Stimulated activated CD4-positive, alpha-beta T cell treated with anti-CD3 and anti-CD28 coated beads, Interleukin-1b, Interleukin-23, amount 100 ng/mL, for 48 hours (primary cell): ENCODE data around the gene NODAL.
A peak's percentile ranks its signal among the peaks of the same experiment; 100 is the strongest.

Source experiments
- DNase-seq: peaks from one replicate; pipeline ENCODE4 v3.0.0-alpha.2; 2020

NODAL gene

DNA sequence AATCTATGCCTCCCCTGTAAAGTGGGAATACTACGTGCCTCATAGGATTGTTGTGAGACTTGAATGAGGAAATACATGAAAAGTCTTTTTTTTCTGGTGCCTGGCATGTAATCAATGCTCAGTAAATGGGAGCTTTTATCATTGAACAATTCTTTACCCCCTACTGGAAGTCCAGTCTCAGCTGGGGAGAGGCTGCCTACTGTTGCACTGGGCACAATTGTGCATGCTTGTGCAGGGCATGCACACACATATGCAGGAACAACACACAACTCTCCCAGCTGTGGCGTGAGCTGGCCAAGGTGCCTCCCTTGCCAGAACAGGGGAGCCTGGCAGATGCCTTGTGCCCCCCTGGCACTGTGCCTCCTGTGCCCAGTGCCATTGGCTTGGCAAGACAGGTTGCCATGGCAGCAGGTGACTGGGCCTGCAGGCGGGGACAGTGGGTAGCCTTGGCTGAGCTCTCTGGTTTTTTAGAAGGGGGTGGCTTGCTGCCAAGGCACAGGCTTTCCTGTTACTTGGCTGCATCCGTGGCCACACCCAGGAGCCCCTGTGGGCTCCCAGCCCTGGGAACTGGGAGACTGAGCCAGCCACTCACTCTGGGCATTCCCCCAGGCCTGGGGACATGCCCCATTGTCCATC is 21.0 kb upstream of the NODAL start:
- DNase-seq, result no peak

DNA sequence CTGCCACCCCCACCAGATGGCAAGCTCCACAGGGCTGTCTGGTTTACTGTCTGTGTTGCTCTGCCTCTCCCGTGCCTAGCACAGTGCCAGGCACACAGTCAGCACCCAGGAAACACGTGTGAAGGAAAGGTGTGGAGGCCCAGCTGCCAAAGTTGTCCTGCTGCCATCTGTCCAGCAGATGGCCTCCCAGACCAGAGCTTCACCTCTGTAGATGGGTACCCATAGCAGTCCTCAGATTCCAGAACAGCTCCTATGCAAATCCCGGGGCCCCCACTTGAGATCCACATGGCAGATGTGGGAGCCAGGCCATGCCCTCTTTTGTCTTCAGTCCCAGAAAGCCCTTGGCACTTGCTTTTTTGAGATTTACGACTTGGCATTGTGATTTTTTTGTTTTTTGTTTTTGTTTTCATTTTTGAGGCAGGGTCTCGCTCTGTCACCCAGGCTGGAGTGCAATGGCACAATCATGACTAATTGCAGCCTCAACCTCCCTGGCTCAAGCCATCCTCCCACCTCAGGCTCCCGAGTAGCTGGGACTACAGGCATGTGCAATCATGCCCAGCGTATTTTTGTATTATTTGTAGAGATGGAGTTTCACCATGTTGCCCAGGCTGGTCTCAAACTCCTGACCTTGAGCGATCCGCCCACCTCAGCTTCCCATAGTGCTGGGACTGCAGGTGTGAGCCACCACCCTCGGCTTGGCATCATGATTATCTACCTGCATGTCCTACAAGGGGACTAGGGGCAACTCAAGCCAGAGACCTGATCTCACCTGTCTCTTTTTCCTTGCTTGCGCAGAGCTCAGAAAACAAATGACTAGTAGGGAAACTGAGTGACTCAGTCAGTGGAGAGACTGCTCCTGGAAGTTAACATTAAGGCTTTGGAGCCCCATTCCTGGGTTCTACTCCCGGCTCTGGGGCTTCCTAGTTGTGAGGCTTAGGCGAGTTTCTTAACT is 20.2 kb upstream of the NODAL start:
- peak; percentile 37 for DNase-seq

DNA sequence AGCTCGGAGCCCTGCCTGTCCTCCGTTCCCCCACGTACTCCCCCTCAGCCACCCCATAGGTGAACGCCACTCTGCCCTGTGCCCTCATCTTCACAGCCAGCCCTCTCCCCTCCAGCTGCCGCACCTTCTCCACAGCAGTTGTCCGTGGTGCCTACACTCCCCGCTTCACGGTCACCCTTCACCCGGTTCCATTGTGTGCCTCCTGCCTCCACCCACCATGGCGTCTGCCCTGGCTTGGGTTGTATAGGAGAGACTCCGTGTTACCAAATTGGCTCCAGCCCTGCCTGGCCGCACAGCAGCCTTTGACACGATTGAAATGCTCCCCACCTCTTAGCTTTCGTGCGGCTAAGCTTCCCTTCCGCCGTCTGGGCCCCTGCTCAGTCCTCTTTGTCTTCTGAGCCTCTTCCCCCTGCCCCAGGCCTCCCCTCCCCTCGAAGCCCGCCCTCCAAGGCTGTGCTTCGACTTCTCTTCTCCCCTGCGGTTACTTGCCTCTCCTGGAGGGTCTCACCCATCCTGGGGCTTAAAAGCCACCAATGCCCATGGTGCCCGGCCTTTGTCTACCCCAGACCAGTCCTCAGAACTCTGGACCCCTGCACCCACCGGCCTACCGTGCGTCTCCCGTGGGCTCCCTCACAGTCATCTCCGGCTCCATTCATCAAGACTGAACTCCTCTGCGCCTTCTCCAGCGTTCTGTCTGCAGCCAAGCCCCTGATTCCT is 18.5 kb upstream of the NODAL start:
- no peak for DNase-seq

DNA sequence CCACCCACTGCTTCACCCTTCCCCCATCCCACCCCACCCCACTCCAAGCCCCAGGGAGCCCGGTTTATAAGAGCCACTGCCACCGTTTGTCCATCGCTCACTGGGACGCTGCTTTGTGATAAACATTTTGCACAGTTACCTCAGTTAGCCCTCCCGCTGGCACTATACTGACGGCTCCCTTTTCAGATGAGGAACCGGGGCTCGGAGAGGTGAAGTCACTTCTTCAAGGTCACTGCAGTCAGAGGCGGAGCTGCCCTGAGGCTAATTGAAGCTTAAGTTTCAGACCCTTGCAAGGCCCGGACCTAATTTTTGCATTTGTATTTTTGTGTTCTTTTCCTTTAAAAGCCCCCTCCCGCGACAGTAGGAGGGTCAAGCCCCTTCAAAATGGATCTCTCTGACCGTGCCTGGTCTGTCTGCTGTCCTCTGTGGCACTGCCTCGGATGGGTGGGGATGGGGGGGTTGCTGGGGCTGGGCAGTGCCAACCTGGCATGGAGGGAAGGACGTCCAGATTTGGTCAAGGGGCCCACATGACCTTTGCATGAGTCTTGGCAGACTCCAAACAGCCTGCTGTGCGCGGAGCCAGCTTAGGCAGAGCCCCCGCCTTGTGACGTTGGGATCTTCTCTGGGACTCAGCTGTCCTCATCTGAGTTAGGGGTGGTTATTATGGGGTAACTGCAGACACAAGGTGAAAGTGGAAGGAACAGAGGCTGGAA is 17.7 kb upstream of the NODAL start:
- DNase-seq, result no peak

DNA sequence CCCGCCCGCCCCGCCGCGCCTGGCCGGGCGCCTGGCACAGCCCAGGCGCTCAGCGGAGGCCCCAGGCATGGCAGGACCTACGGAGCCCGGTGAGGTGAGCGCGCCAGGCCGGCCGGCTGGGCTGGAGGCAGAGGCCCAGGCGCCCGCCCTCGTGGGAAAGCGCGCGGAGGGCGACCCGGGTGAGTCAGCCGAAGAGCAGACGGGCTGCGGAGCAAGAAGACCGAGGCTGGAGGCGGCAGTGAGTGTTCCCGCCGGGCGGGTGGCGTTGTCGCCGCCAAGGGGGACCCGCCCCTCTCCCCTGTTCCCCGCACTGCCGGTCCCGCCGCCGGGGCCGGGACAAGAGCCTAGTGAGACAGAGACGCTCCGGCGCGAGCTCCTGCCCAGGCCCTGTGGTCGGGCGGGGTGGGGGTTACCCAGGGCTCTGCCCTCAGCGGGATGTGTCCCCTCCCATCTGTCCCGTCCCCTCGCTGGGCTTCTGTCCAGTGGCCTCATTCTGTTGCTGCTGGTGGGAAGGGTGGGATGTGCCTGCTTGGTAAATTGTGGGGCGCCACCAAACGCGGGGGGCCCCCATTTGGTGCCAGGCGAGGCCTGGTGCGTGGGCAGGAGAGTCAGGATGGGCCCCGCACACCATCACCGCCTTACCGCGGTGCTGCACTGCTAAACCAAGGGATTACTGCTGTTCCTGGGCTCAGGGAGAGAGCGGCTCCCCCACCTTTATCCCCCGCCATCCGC is 17.0 kb upstream of the NODAL start:
- peak; percentile 59 for DNase-seq

DNA sequence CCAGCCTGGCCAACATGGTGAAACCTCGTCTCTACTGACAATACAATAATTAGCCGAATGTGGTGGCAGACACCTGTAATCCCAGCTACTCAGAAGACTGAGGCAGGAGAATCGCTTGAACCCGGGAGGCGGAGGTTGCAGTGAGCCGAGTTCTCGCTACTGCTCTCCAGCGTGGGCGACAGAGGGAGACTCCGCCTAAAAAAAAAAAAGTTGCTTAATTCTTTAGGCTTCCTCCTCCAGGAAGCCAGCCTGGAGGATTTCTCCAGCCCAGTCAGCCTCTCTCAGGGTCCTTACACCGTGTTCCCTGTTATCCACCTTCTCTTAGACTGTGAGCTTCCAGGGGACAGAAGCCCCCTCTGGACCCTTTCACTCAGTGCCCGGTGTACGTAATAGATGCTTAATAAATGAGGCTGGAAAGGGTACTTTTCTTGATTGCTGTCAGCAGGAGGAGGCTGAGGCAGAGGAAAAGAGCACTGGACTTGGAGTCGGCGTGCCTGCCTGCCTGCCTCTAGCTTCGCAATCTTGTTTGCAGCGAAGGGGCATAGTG is 16.4 kb upstream of the NODAL start:
- no peak for DNase-seq

DNA sequence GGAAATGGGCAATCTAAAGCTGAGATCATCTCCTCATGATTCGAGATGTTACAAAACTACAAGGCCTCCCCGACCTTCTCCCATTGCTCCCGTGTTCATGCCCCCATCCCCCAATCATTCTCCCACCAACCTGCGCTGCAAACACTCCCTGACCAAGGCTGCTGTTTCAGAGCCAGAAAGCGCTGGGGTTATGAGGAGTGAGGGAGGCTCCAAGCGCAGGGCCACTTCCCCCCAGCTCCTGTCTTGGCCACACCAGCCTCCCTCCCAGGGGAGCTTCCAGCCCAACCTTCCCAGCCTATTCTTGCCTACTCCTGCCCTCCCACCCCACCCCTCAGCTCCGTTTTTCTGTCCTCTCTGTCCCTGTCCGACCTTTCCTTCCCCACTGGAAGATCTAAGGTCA is 14.7 kb upstream of the NODAL start:
- no peak for DNase-seq

DNA sequence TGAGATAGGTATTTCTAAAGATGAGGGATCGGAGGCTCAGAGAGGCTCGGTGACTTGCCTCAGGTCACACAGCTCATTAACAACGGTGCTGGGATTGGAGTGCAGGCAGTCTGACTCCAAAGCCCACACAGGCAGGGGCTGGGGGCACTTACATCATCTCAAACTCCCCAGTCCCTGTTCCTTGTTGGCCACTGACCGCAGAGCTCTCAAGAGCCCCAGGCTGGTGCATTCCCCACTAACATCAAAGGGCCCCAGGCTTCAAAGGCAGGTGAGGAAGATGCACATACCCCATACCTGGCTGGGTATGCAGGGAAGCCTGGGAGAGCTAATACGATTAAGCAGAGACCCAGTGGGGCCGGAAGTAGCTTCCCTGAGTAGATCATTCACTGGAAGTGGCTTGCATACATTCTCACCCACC is 13.7 kb upstream of the NODAL start:
- no peak for DNase-seq

DNA sequence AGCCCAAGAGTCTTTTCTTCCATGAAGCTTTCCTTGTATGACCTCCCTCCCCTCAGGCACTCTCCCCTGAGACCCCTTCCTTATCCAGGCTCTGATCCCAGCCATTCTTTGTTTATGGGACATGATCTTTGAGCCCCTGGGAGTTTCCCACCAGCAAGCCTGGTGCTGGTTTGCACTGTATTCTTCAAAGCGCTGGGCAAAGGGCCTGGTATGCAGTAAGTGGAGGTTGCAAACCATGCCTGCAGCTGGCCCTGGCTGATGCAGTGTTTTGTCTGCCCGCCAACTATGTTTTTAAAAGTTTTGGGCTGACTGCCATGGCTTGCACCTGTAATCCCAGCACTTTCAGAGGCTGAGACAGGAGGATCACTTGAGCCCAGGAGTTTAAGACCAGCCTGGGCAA is 6.8 kb upstream of the NODAL start:
- DNase-seq, result no peak

DNA sequence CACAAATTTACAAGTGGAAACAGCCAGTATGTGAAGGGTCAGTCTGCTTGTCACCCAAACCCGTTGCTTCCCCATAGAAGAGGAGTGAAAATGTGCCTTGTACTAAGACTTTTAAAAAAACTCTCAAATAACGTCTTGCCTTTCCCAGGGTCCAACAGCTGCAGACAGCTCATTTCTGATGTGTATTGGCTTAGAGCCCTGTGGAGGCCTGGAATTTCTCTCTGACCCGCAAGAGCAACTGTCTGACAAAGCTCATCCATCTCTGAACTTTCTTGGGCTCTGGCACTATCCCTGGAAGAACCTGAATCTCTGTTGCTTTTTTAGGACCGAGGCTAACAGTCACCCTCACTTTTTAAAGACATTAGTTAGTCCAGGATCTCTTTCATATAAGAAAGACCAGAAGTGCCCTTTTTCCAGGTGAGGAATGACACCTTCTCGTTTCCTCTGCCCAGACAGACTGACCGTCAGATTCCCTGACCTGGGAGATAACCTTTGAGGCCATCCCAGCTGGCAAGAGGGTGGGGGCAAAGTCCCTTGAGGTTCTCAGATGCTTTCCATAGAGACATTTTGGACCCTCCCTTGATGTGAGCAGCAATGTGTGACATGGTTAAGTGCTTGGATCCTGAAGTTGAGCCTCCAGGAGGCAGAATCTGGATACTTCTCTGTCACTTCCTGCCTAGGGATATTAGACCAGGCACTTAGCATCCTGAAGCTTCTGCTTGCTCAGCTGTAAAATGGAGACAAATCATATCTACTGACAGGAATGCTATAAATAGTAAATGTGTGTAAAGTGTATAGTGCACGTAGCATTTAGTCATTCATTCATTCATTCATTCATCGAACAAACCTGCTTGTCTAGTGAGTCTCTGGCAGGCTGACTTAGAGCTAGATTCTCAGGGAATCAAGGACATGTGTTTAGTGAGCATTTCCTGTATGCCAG is 4.5 kb upstream of the NODAL start:
- no peak for DNase-seq

DNA sequence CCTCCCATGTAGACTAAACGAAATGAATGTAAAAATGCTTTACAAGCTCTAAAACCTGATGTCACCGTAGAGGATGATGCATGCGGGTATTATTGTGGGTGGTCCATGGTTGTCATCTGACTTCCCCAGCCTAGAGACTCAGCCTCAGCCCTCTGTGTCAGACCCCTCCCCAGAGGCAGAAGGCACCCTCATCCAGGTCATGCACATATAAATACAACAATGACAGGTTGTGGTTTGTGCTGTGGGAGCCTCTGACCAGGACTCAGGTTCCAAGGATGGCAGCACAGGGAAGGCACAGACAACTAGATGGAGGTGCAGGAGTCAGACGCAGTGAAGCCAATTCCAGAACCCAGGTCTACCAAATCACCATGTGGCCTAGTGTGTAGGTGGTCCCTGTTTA is 3.3 kb upstream of the NODAL start:
- no peak for DNase-seq

DNA sequence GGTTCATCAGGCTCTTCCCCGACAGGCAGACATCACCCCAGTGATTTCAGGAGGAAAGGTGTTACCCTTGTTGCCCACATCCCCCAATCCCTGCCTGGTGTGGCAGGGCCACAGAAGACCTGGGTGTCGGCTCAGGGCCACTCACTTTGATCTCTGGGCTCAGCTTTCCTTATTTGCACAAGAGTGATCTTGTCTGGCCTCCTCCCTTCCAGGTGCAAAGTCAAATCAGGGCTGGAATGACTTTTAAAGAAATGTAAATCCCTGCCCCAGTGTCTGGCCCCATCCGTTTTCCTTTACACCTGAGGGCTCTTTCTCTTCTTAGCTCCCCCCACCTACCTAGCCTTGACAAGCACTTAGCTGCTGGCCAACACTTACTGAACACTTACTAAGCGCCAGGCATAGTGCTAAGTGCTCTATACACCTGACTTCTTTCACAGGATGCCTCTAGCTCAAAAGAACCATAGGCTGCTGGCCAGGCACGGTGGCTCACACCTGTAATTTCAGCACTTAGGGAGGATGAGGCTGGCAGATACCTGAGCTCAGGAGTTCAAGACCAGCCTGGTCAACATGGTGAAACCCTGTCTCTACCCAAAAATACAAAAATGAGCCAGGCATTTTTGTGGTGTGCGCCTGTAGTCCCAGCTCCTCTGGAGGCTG is 979 bp upstream of the NODAL start:
- no peak for DNase-seq

DNA sequence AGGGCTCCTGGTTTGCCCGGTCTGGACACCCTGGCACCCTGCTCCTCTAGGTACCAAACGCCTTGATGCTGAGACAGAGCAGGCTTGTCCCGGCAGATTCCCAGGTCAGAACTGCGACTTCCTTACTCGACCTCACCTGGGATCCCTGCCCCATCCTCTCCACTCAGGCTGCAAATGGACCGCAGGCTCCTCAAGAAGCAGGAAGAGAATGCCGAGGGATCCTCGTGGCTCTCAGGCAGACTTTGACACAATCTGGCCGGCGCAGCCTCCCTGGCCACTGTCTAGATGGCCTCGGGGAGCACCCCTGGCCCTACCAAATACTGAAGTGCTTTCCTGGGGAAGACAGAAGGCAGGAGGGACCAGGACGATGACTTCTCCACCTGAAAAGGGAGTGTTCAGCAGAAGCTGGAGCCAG is 421 bp upstream of the NODAL start:
- DNase-seq, result no peak

DNA sequence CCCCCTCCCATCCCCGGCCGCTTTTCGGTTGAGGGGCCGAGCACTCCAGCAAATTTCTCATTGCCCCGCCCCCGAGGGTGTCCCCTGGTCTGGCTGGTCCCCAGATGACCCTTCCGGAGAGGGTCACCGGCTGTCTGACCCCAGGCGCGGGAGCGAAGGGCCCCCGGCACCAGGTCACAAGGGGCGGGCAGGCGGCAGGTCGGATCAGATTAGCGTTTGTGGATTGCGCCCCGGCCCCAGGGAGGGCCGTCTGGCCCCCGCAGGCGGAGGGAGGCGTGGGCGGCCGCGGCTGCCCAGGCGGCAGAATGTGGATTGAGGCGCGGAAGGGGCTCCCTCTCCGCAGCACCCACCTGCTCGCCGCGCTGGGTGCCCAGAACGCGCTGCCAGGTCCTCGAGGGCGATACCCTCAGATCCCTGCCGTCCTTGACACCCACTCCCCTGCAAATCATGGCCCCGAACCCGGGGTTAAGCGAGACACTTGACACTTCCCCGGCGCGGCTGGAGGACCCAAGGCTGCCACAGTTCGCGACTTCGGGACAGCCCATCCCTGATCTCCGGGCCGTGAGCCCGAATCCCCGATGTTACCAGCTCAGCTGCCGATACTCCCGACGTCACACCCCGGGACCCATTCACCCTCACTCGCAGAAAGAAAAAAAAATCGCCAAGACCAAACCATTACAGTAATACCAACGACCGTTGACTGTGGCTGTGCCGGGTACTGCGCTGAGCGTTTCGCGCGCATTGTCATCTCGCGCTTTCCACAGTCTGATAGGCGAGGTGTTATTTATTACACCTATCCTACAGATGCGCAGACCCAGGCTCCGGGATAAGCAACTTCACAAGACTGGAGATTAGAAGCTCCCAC is 953 bp downstream of the NODAL start:
- DNase-seq, result peak; percentile 25

DNA sequence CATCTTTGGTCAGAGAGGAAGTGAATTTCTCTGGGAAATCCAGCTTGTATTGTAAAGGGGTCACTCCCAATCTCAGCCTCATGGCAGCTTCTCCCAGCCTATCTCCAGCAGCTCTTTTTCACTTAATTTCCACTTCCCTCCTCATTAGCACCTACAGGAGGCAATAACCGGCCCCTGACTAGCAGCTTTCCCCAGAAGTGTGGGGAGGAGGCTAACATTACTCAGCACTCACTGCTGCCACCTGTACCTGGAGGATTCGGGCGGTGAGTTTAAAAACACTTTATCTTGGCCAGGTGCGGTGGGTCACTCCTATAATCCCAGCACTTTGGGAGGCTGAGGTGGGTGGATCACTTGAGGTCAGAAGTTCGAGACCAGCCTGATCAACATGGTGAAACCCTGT is 3.8 kb downstream of the NODAL start:
- DNase-seq, result no peak

DNA sequence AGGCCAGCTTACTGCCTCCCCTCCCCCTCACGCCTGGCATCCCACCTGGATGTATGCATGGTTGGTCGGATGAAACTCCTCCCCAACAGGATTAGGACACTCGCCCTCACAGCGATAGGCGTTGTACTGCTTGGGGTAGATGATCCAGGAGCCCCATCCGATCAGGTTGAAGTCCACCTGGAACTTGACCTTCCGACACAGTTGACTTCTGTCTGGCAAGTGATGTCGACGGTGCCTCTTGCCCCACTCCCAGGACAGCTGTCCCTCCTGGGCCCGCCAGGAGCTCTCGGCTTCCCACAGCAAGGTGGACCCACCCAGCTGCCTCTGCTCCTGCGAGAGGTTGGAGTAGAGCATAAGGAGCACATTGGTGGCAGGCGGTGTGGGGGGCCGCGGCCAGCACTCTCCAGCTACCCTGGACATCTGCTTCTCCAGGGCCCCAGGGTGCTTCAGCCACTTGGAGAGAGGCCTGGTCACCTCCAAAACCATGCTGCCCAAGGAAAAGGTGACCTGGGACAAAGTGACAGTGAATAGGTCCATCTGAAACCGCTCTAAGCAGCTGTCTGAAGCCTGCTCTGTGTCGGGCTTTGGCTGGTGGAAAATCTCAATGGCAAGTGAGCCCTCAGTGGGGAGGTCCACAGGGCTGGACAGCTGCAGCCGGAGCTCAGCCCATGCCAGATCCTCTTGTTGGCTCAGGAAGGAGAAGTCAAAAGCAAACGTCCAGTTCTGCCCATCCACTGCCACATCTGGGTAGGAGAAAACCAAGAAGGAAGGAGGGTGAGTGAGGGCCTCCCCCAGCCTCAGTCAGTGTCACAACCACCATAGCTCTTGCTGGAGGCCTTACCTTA is 6.0 kb downstream of the NODAL start:
- no peak for DNase-seq

DNA sequence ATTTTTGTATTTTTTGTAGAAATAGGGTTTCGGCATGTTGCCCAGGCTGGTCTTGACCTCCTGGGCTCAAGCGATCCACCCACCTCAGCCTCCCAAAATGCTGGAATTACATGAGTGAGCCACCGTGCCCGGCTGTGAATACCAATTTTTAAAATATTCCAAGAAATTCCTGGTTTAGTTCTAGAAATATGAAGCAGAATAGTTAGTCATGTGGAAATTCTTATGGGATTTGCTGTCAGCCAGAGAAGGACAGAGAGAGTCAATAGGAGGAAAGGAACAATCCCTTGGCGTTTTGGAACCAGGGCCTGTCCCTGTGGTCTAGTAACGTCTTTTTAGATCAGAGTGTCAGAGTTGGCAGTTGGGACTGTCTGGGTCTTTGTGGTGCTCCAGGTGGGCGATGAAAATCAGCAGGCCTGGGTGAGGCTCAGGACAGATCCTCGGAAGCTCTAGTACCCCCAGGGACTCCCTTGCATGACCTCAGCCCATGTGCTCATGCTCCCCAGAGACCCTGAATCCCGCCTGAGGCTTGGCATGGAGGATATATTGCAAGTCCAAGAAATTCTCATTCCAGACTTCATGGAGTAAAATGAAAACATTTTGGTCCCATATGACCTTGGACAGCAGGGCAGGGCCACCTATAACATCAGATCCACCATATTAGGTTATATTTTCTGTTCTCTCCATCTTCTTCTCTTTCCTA is 7.8 kb downstream of the NODAL start:
- DNase-seq, result no peak
